ENCODE measurements around the gene CIC. TPM values are rescaled to one million over a fixed set of nuclear protein-coding genes. Genes with fewer than 3 reads are reported as not detected.

The CIC gene
- polyA plus RNA-seq (2011; rRNA removed) (7.2 and 7.7 TPM in 2 replicates), polyA plus RNA-seq (2017; fragmentation: RNase III; extraction: RNeasy Plus Mini Kit Qiagen cat#74134 plus additional on column Dnase treatment) (46.8 to 56.4 TPM (median 53.1 TPM) in 3 replicates), polyA minus RNA-seq (2011; rRNA and poly(A)+ RNA removed) (7.0 and 11.0 TPM in 2 replicates)
- polyA plus RNA-seq (2012; cell fraction: cytosol; rRNA removed), result 26.8 and 35.8 TPM in 2 replicates
- 69.9 and 100.0 TPM in 2 replicates for polyA plus RNA-seq (2012; cell fraction: nucleus; rRNA removed)

GRCh38 chr19:42268704-42269477, at the start of gene CIC:
Gene CIC, plus strand, starts transcription at chr19:42269252. Its CDS starts 2,532 bp downstream, at chr19:42271784.
- Histone ChIP-seq H3K4me3 (peak within 1 kb of the TSS; percentile 58), H3K4me1 (peaks cover 28% of the 10 kb centered on the region), H3K4me2 (peak within 1 kb of the TSS; percentile 96), H3K27ac (peak within 1 kb of the TSS; percentile 87 to 94), H3K9me3 (no peaks in the 10 kb centered on the region)
- WGBS (ENCODE audit: missing lambda C conversion rate), result 1% methylated on average over 39 of the region's 52 CpGs
- DNase-seq (ENCODE audit: low read depth in 1 of 2, low spot score in 1 of 2), result peak; percentile 100
- TF ChIP-seq PBX3 (IDR thresholded peaks at IDR 0.05) (peak; percentile 100), E2F6 (IDR thresholded peaks at IDR 0.05; ENCODE audit: borderline replicate concordance, low read depth) (peak; percentile 25; the same call in 1 of the 2 replicates), RFX5 (IDR thresholded peaks at IDR 0.05) (peak; percentile 83; the same call in 1 of the 2 replicates), TP53 (CRISPR knock-in tag; IDR thresholded peaks at IDR 0.05) (no peak), ZNF302 (CRISPR knock-in tag; IDR thresholded peaks at IDR 0.05) (no peak), CHD2 (IDR thresholded peaks at IDR 0.05; ENCODE audit: low read length, partially characterized antibody) (peak; percentile 62)
- CTCF ChIA-PET, result interaction anchor here (0.8 to 14.6 kb wide), 5 partner anchors 12 to 197 kb away, joined by 3 to 373 read pairs (median 21); partner anchors contain the start of gene GSK3A
- peak; percentile 80 to 93 for ATAC-seq
- POLR2A ChIA-PET, result interaction anchor here (1.0 to 2.8 kb wide), 4 partner anchors 11 to 33 kb away, joined by 5 to 18 read pairs (median 7); partner anchors contain the start of genes GSK3A and PRR19
- peak; percentile 100 for FAIRE-seq

- FAIRE-seq (peak; percentile 100), DNase-seq (ENCODE audit: low read depth in 1 of 2, low spot score in 1 of 2) (peak; percentile 100), ATAC-seq (peak; percentile 81 to 92)
- ChIA-PET POLR2A (interaction anchor here (0.6 to 2.2 kb wide), 8 partner anchors 14 to 336 kb away, joined by 3 to 26 read pairs (median 3); partner anchors contain the start of gene GSK3A), CTCF (interaction anchor here (0.6 to 12.7 kb wide), 13 partner anchors 8 to 193 kb away, joined by 3 to 185 read pairs (median 3); partner anchors contain the start of genes GSK3A and POU2F2)
- Histone ChIP-seq H3K9me3 (no peaks in the 10 kb centered on the region), H3K27ac (peak within 1 kb of the TSS; percentile 85 to 89), H3K4me3 (peak within 1 kb of the TSS; percentile 77), H3K4me2 (peak within 1 kb of the TSS; percentile 95), H3K4me1 (peaks cover 39% of the 10 kb centered on the region)
- no peak for TF ChIP-seq RAD21 (conservative IDR thresholded peaks at IDR 0.05 in 1 of 2, IDR thresholded peaks at IDR 0.05 in 1 of 2)
- TF ChIP-seq JUN (IDR thresholded peaks at IDR 0.05), result peak; percentile 82
- TF ChIP-seq PHF8 (IDR thresholded peaks at IDR 0.05; ENCODE audit: borderline replicate concordance, low read depth), result peak; percentile 78
- TF ChIP-seq RFX5 (IDR thresholded peaks at IDR 0.05), result peak; percentile 84
- TF ChIP-seq E2F6 (IDR thresholded peaks at IDR 0.05; ENCODE audit: borderline replicate concordance, low read depth), result peak; percentile 76
- TF ChIP-seq BHLHE40 (IDR thresholded peaks at IDR 0.05; ENCODE audit: low read depth, low read length), result peak; percentile 100
- TF ChIP-seq TFCP2L1 (CRISPR knock-in tag; IDR thresholded peaks at IDR 0.05), result 0 out of 2 replicates have a peak, but pooled peaks have one; percentile 68
- no peak for TF ChIP-seq CEBPB (IDR thresholded peaks at IDR 0.05)
- TF ChIP-seq HEYL (CRISPR knock-in tag; IDR thresholded peaks at IDR 0.05), result no peak
- peak; percentile 87 for TF ChIP-seq POLR2A (IDR thresholded peaks at IDR 0.05; ENCODE audit: low read length)
- peak; percentile 93 for TF ChIP-seq MAX (IDR thresholded peaks at IDR 0.05)
- peak; percentile 95 for TF ChIP-seq USF2 (IDR thresholded peaks at IDR 0.05)
- no peak for TF ChIP-seq RARB (CRISPR knock-in tag; IDR thresholded peaks at IDR 0.05)
- TF ChIP-seq GATA3 (IDR thresholded peaks at IDR 0.05; ENCODE audit: borderline replicate concordance), result no peak; the same call in 1 of the 2 replicates
- peak; percentile 94; the same call in 2 of the 3 replicates for TF ChIP-seq BCL3 (IDR thresholded peaks at IDR 0.05)
- TF ChIP-seq MYC (IDR thresholded peaks at IDR 0.05; ENCODE audit: borderline replicate concordance, low read length), result peak; percentile 63; the same call in 1 of the 2 replicates
- TF ChIP-seq HOXB13 (CRISPR knock-in tag; IDR thresholded peaks at IDR 0.05; ENCODE audit: low read depth), result no peak
- no peak for TF ChIP-seq FOSB (CRISPR knock-in tag; IDR thresholded peaks at IDR 0.05)
- no peak for TF ChIP-seq ELK1 (IDR thresholded peaks at IDR 0.05; ENCODE audit: low read depth, low read length)
- peak; percentile 86 for TF ChIP-seq KDM5A (IDR thresholded peaks at IDR 0.05)
- WGBS (ENCODE audit: missing lambda C conversion rate), result 1% methylated on average over 51 of the region's 53 CpGs
These were observed 49.0 kb upstream of the CIC start, which contains the start of gene ZNF526 for GRCh38 chr19:42219812-42220750. Gene ZNF526, plus strand, starts transcription at chr19:42220312. Its CDS starts 4,092 bp downstream, at chr19:42224404.

All from A549 (cell line).